H1 (cell line): ENCODE data around the gene SLC26A4. TPM values are rescaled to one million over a fixed set of nuclear protein-coding genes. Genes with fewer than 3 reads are reported as not detected.

Source experiments
- CTCF ChIA-PET: fragments of 300-600 bp; sonication (Branson Sonifier 250); formaldehyde crosslinking; loops from one replicate; lab custom pipeline; 2021; ENCODE audit not compliant: partially characterized antibody; lab: Charles Lee
- POLR2A ChIA-PET: fragments of 300-600 bp; sonication (Branson Sonifier 250); formaldehyde crosslinking; loops from one replicate; lab custom pipeline; 2021; ENCODE audit warnings: inconsistent platforms; ENCODE audit not compliant: partially characterized antibody; lab: Charles Lee
- DNase-seq, 2 experiments: peaks; one replicate each; pipeline versions ENCODE4 v3.0.0 to v3.0.0-alpha.2; 2010 to 2022; ENCODE audit warnings: low spot score in 2 of 2, low read depth in 1 of 2, mixed read lengths in 1 of 2
- FAIRE-seq: peaks from 2 replicates; lab custom pipeline; 2011; peaks lifted over from hg19 to GRCh38; lab: Jason Lieb, UNC
- H2AFZ ChIP-seq: 2 replicates; pipeline ENCODE4 v1.8.1; 2012; ENCODE audit warnings: low read length, inconsistent platforms
- H2AK5ac ChIP-seq: 2 replicates; pipeline ENCODE4 v1.6.1; 2013; ENCODE audit warnings: low read depth, low read length
- H2BK120ac ChIP-seq: replicated peaks from 2 replicates; pipeline ENCODE3; 2013; ENCODE audit warnings: low read depth, low read length, inconsistent platforms
- H2BK12ac ChIP-seq: 2 replicates; pipeline ENCODE4 v1.6.1; 2013; ENCODE audit warnings: low read depth, low read length
- H2BK15ac ChIP-seq: 2 replicates; pipeline ENCODE4 v1.6.1; 2013; ENCODE audit warnings: low read length
- H2BK20ac ChIP-seq: 2 replicates; pipeline ENCODE4 v1.6.1; 2013; ENCODE audit warnings: low read length
- H2BK5ac ChIP-seq: 2 replicates; pipeline ENCODE4 v1.6.1; 2013; ENCODE audit warnings: low read depth, low read length
- H3K14ac ChIP-seq: 2 replicates; pipeline ENCODE4 v1.6.1; 2013; ENCODE audit warnings: inconsistent platforms; ENCODE audit not compliant: insufficient read length
- H3K18ac ChIP-seq: 2 replicates; pipeline ENCODE4 v1.6.1; 2013; ENCODE audit warnings: low read length; ENCODE audit errors: extremely low read depth
- H3K23ac ChIP-seq: 2 replicates; pipeline ENCODE4 v1.6.1; 2013; ENCODE audit warnings: inconsistent platforms; ENCODE audit not compliant: insufficient read length
- H3K23me2 ChIP-seq: 2 replicates; pipeline ENCODE4 v1.6.1; 2013; ENCODE audit warnings: low read depth, low read length
- H3K27ac ChIP-seq: 2 replicates; pipeline ENCODE4 v1.6.1; 2011; ENCODE audit warnings: low read depth, low read length, inconsistent platforms
- H3K27me3 ChIP-seq, 4 experiments: replicated peaks in 1 of 4; 1 replicate in 1 of 4; 2 replicates in 3 of 4; pipeline versions ENCODE4 v1.6.1 to v1.8.1; 2011 to 2013; ENCODE audit warnings: low read length in 3 of 4, mild to moderate bottlenecking in 3 of 4, inconsistent platforms in 2 of 4, mixed read lengths in 2 of 4, moderate library complexity in 1 of 4; ENCODE audit not compliant: control insufficient read depth in 3 of 4, insufficient read depth in 3 of 4; ENCODE audit errors: extremely low read depth in 1 of 4
- H3K36me3 ChIP-seq, 4 experiments: 2 replicates each; pipeline versions ENCODE4 v1.6.1 to v1.8.1; 2011 to 2013; ENCODE audit warnings: mild to moderate bottlenecking in 4 of 4, low read length in 3 of 4, moderate library complexity in 2 of 4, control low read depth in 1 of 4, inconsistent platforms in 1 of 4; ENCODE audit not compliant: insufficient read depth in 4 of 4, control insufficient read depth in 2 of 4
- H3K4ac ChIP-seq: replicated peaks from 2 replicates; pipeline ENCODE3; 2013; ENCODE audit warnings: low read length, low read depth, mixed read lengths, inconsistent platforms; ENCODE audit not compliant: insufficient read length
- H3K4me1 ChIP-seq, 4 experiments: replicated peaks in 1 of 4; 1 replicate in 1 of 4; 2 replicates in 3 of 4; pipeline versions ENCODE4 v1.6.1 to v1.8.1; 2011 to 2013; ENCODE audit warnings: low read length in 3 of 4, inconsistent platforms in 2 of 4, mixed read lengths in 1 of 4; ENCODE audit not compliant: insufficient read depth in 4 of 4, control insufficient read depth in 3 of 4
- H3K4me2 ChIP-seq, 2 experiments: 2 replicates each; pipeline versions ENCODE4 v1.6.1 to v1.8.1; 2011 to 2013; ENCODE audit warnings: low read depth in 2 of 2, low read length in 2 of 2, control low read depth in 1 of 2, inconsistent platforms in 1 of 2, mild to moderate bottlenecking in 1 of 2; ENCODE audit not compliant: insufficient read depth in 1 of 2
- H3K4me3 ChIP-seq, 4 experiments: fragments of 200-600, 300-600 bp in 1 of 4; sonication (generic), shearing (Covaris generic), sonication (Bioruptor Twin) in 1 of 4; 2 replicates each; pipeline versions ENCODE4 v1.5.1 to v1.8.1; 2011 to 2016; ENCODE audit warnings: low read length in 4 of 4, low read depth in 3 of 4, control low read depth in 2 of 4, inconsistent platforms in 2 of 4, mild to moderate bottlenecking in 2 of 4, mixed read lengths in 1 of 4, moderate library complexity in 1 of 4; ENCODE audit not compliant: insufficient read depth in 2 of 4; ENCODE audit errors: extremely low read depth in 1 of 4
- H3K56ac ChIP-seq: replicated peaks from 2 replicates; pipeline ENCODE3; 2013; ENCODE audit warnings: low read depth, mild to moderate bottlenecking, mixed read lengths, low read length, inconsistent platforms; ENCODE audit not compliant: insufficient read length
- H3K79me1 ChIP-seq: 2 replicates; pipeline ENCODE4 v1.6.1; 2013; ENCODE audit warnings: low read depth, low read length, control low read depth
- H3K79me2 ChIP-seq, 2 experiments: 2 replicates each; pipeline versions ENCODE4 v1.6.1 to v1.8.1; 2012 to 2013; ENCODE audit warnings: low read length in 2 of 2, mild to moderate bottlenecking in 2 of 2, inconsistent platforms in 1 of 2; ENCODE audit not compliant: insufficient read depth in 2 of 2, control insufficient read depth in 1 of 2
- H3K9ac ChIP-seq, 4 experiments: replicated peaks in 1 of 4; 1 replicate in 1 of 4; 2 replicates in 3 of 4; pipeline versions ENCODE4 v1.6.1 to v1.8.1; 2011 to 2013; ENCODE audit warnings: low read depth in 3 of 4, low read length in 3 of 4, control low read depth in 2 of 4, mild to moderate bottlenecking in 2 of 4, moderate library complexity in 2 of 4, inconsistent platforms in 1 of 4; ENCODE audit errors: extremely low read depth in 1 of 4
- H3K9me3 ChIP-seq, 2 experiments: 2 replicates each; pipeline versions ENCODE4 v1.6.1 to v1.8.1; 2012 to 2013; ENCODE audit warnings: mild to moderate bottlenecking in 2 of 2, moderate library complexity in 2 of 2, control low read depth in 1 of 2, inconsistent platforms in 1 of 2, low read depth in 1 of 2, low read length in 1 of 2, mixed read lengths in 1 of 2; ENCODE audit not compliant: insufficient read depth in 2 of 2
- H4K20me1 ChIP-seq, 2 experiments: replicated peaks in 1 of 2; 2 replicates each; pipeline versions ENCODE3 to v1.8.1; 2011 to 2013; ENCODE audit warnings: inconsistent platforms in 2 of 2, low read length in 2 of 2, mild to moderate bottlenecking in 1 of 2; ENCODE audit not compliant: insufficient read depth in 2 of 2, control insufficient read depth in 1 of 2
- H4K5ac ChIP-seq: 2 replicates; pipeline ENCODE4 v1.6.1; 2013; ENCODE audit warnings: low read length, low read depth, mixed read lengths, inconsistent platforms; ENCODE audit not compliant: insufficient read length
- H4K8ac ChIP-seq: 2 replicates; pipeline ENCODE4 v1.8.0; 2013; ENCODE audit warnings: mild to moderate bottlenecking, moderate library complexity, low read length, inconsistent platforms; ENCODE audit not compliant: insufficient read depth; ENCODE audit errors: extremely low read depth
- H4K91ac ChIP-seq: replicated peaks from 2 replicates; pipeline ENCODE3; 2013; ENCODE audit warnings: low read length, mixed read lengths, inconsistent platforms; ENCODE audit not compliant: insufficient read length
- ASH2L ChIP-seq: fragments of 200-600, 300-600 bp; sonication (generic); IDR thresholded peaks from one replicate; pipeline ENCODE4 v1.7.1; 2017; ENCODE audit warnings: low read length
- CHD2 ChIP-seq: IDR thresholded peaks from 2 replicates; pipeline ENCODE4 v1.6.1; 2012; ENCODE audit warnings: low read length, improper control_type of control experiment
- CTCF ChIP-seq, 3 experiments: IDR thresholded peaks; 1 replicate in 2 of 3; 2 replicates in 1 of 3; pipeline versions ENCODE4 v1.5.1 to v1.6.1; 2011; ENCODE audit warnings: low read length in 3 of 3, mild to moderate bottlenecking in 3 of 3, inconsistent platforms in 2 of 3, low read depth in 1 of 3, moderate library complexity in 1 of 3; ENCODE audit not compliant: insufficient read depth in 1 of 3; ENCODE audit errors: control extremely low read depth in 1 of 3
- EZH2 ChIP-seq: fragments of 200-600 bp; sonication (generic); IDR thresholded peaks from 2 replicates; pipeline ENCODE4 v1.7.1; 2012; ENCODE audit warnings: low read depth, mild to moderate bottlenecking, moderate library complexity, low read length, inconsistent platforms; ENCODE audit not compliant: severe bottlenecking
- HDAC6 ChIP-seq: IDR thresholded peaks from one replicate; pipeline ENCODE4 v1.7.1; 2012; ENCODE audit warnings: low read depth, mild to moderate bottlenecking, inconsistent platforms, low read length, moderate library complexity
- NRF1 ChIP-seq: IDR thresholded peaks from 2 replicates; pipeline ENCODE4 v1.6.1; 2011; ENCODE audit warnings: mild to moderate bottlenecking, low read depth, low read length, improper control_type of control experiment
- POLR2AphosphoS5 ChIP-seq: IDR thresholded peaks from 2 replicates; pipeline ENCODE4 v1.6.1; 2011; ENCODE audit warnings: low read depth, low read length
- RNF2 ChIP-seq: fragments of 200-900, 300-1000 bp; sonication (generic); IDR thresholded peaks from 2 replicates; pipeline ENCODE4 v1.7.1; 2016; ENCODE audit warnings: borderline replicate concordance, low read depth, mild to moderate bottlenecking, antibody characterized with exemption, low read length; ENCODE audit not compliant: poor library complexity, severe bottlenecking; ENCODE audit errors: missing control alignments
- SIRT6 ChIP-seq: IDR thresholded peaks from one replicate; pipeline ENCODE4 v1.7.1; 2012; ENCODE audit warnings: low read length, inconsistent platforms
- SP4 ChIP-seq: IDR thresholded peaks from 2 replicates; pipeline ENCODE4 v1.6.1; 2012; ENCODE audit warnings: low read length, inconsistent platforms
- TAF1 ChIP-seq: IDR thresholded peaks from 2 replicates; pipeline ENCODE4 v1.6.1; 2011; ENCODE audit warnings: mild to moderate bottlenecking, low read depth, low read length
- TBP ChIP-seq: IDR thresholded peaks from 2 replicates; pipeline ENCODE4 v1.6.1; 2011; ENCODE audit warnings: low read depth, low read length, improper control_type of control experiment
- TCF12 ChIP-seq: IDR thresholded peaks from 2 replicates; pipeline ENCODE4 v1.6.1; 2011; ENCODE audit warnings: low read depth, mild to moderate bottlenecking, low read length
- WGBS, 2 experiments: shearing (Covaris generic) in 1 of 2; methylation state at CpG; one replicate each; pipeline versions ENCODE4 v1.1.6 to v1.1.7; 2013 to 2015; ENCODE audit warnings: low lambda C conversion rate in 2 of 2, mixed read lengths in 2 of 2, inconsistent platforms in 1 of 2, low coverage in 1 of 2, missing lambda C conversion rate in 1 of 2; ENCODE audit not compliant: insufficient replicate concordance in 2 of 2, insufficient coverage in 1 of 2, insufficient read length in 1 of 2; ENCODE audit errors: extremely low coverage in 1 of 2, missing lambda C conversion rate in 1 of 2; 5-methylcytosine and 5-hydroxymethylcytosine counted together
- polyA plus RNA-seq, 7 experiments: library from polyadenylated mRNA; depleted of rRNA in 3 of 7; stranded (reverse) in 5 of 7; unstranded in 2 of 7; fragments of >200 nt in 5 of 7; fragments of 200-250 nt in 2 of 7; gene quantifications; 1 replicate in 5 of 7; 2 replicates in 1 of 7; 4 replicates in 1 of 7; pipeline versions ENCODE4 v1.2.1 to v1.2.3, GENCODE V29; 2011 to 2013; ENCODE audit warnings: missing spikeins in 2 of 7, mixed read lengths in 2 of 7
- total RNA-seq: library from RNA; stranded (reverse); fragmentation: NEBNext Ultra II Directional; extraction: Animal tissue kit (Norgen Biotek cat#: 25700); gene quantifications from 2 replicates; pipeline ENCODE4 v1.2.1, GENCODE V29; 2021

Gene SLC26A4
- total and polyA plus RNA-seq, 2 of the 8 experiments (the other 6 are each of a cell fraction or from before 2014, with no cell fraction given) = 0.11 to 0.35 TPM

- Histone ChIP-seq H3K79me1 (no peaks in the 10 kb centered on the region), H4K8ac (no peak overlapping the region), H2BK12ac (no peak overlapping the region), H2BK120ac (no peak overlapping the region), H2AFZ (no peak overlapping the region), H3K4me2 (no peak overlapping the region), H3K9ac (no peak overlapping the region), H3K4me1 (no peaks in the 10 kb centered on the region), H3K4ac (no peak overlapping the region), H3K14ac (no peak overlapping the region), H2AK5ac (no peak overlapping the region), H3K79me2 (no peaks in the 10 kb centered on the region), H2BK5ac (no peak overlapping the region), H2BK20ac (no peak overlapping the region), H3K27me3 (no peaks in the 10 kb centered on the region), H3K4me3 (no peak overlapping the region), H4K20me1 (no peaks in the 10 kb centered on the region), H3K23ac (no peak overlapping the region), H3K36me3 (no peaks in the 10 kb centered on the region), H4K5ac (no peak overlapping the region), H3K9me3 (no peaks in the 10 kb centered on the region), H3K18ac (no peak overlapping the region), H3K27ac (no peak overlapping the region), H3K56ac (no peak overlapping the region), H4K91ac (no peak overlapping the region), H3K23me2 (no peaks in the 10 kb centered on the region; the same call in 1 of the 2 replicates), H2BK15ac (no peak overlapping the region)
- 92% methylated on average over 3 of the region's 4 CpGs; no CpG with 5 or more reads in 1 of the 2 experiments for WGBS, 2 experiments
- FAIRE-seq (no peak), DNase-seq (no peak)
- ChIA-PET POLR2A (no interaction called here), CTCF (interaction anchor here (0.7 to 3.0 kb wide), 6 partner anchors 10 to 179 kb away, joined by 3 to 11 read pairs (median 4); no protein-coding TSS in a partner anchor)
- no peak for TF ChIP-seq HDAC6
- no peak for TF ChIP-seq CTCF (IDR thresholded peaks at IDR 0.05; ENCODE audit: control extremely low read depth in 1 of 3, insufficient read depth in 1 of 3, low read depth in 1 of 3, low read length in 3 of 3)
- TF ChIP-seq POLR2AphosphoS5 = no peak
- TF ChIP-seq TBP = no peak
- TF ChIP-seq TAF1 = no peak
- TF ChIP-seq TCF12 = no peak
- TF ChIP-seq NRF1 = no peak
- TF ChIP-seq EZH2 = no peak
- no peak for TF ChIP-seq SIRT6
- TF ChIP-seq RNF2 = no peak
- no peak for TF ChIP-seq SP4
- TF ChIP-seq ASH2L = no peak
- TF ChIP-seq CHD2 = no peak
Measured at GRCh38 chr7:107642501-107642900, 18.1 kb upstream of the SLC26A4 start.
